A673 (cell line): ENCODE measurements around the gene ST6GALNAC3. TPM values are rescaled to one million over a fixed set of nuclear protein-coding genes. Genes with fewer than 3 reads are reported as not detected.

Experiments used
- BruUV-seq: library from RNA; stranded (reverse); fragments of 400-500 nt; replicated peaks from 2 replicates; lab custom pipeline; 2021; lab: Mats Ljungman, UMichigan
- CTCF ChIA-PET: fragments of 300-600 bp; sonication (Branson Sonifier 250); formaldehyde crosslinking; loops from one replicate; lab custom pipeline; 2022; ENCODE audit warnings: antibody characterized with exemption; lab: Charles Lee
- POLR2A ChIA-PET: fragments of 300-600 bp; sonication (Branson Sonifier 250); formaldehyde crosslinking; loops from one replicate; lab custom pipeline; 2022; ENCODE audit warnings: antibody characterized with exemption; ENCODE audit not compliant: low non-redundant PET; lab: Charles Lee
- DNase-seq: peaks from one replicate; pipeline ENCODE4 v3.0.0-alpha.2; 2015; ENCODE audit warnings: low spot score
- H3K27ac ChIP-seq: fragments of 200-600 bp; sonication (generic); 2 replicates; pipeline ENCODE4 v1.5.1; 2016; ENCODE audit warnings: mixed run types, low read depth, mild to moderate bottlenecking, mixed read lengths, antibody characterized with exemption, low read length; ENCODE audit not compliant: poor library complexity, severe bottlenecking
- H3K27me3 ChIP-seq: fragments of 200-600 bp; sonication (generic); replicated peaks from 2 replicates; pipeline ENCODE4 v1.6.1; 2017; ENCODE audit warnings: mixed run types, low read depth, mild to moderate bottlenecking, mixed read lengths, antibody characterized with exemption, low read length; ENCODE audit not compliant: insufficient read depth, poor library complexity
- H3K36me3 ChIP-seq: fragments of 200-600 bp; sonication (generic); 2 replicates; pipeline ENCODE4 v1.6.1; 2016; ENCODE audit warnings: mixed run types, mild to moderate bottlenecking, mixed read lengths, antibody characterized with exemption, low read length; ENCODE audit not compliant: insufficient read depth, poor library complexity, severe bottlenecking
- H3K4me1 ChIP-seq: fragments of 200-600 bp; sonication (generic); 2 replicates; pipeline ENCODE4 v1.6.1; 2017; ENCODE audit warnings: mixed run types, mild to moderate bottlenecking, mixed read lengths, antibody characterized with exemption, low read length; ENCODE audit not compliant: insufficient read depth, poor library complexity, severe bottlenecking
- H3K4me3 ChIP-seq: fragments of 200-600 bp; sonication (generic); 2 replicates; pipeline ENCODE4 v1.5.1; 2016; ENCODE audit warnings: low read depth, mixed run types, mild to moderate bottlenecking, mixed read lengths, low read length; ENCODE audit not compliant: poor library complexity, severe bottlenecking
- H3K9me3 ChIP-seq: fragments of 200-600 bp; sonication (generic); 2 replicates; pipeline ENCODE4 v1.6.1; 2016; ENCODE audit warnings: mixed run types, low read depth, mild to moderate bottlenecking, mixed read lengths, antibody characterized with exemption, low read length; ENCODE audit not compliant: poor library complexity, severe bottlenecking
- EZH2 ChIP-seq: fragments of 200-600 bp; sonication (generic); IDR thresholded peaks from 2 replicates; pipeline ENCODE4 v1.6.1; 2017; ENCODE audit warnings: borderline replicate concordance, low read depth, mild to moderate bottlenecking, mixed read lengths, antibody characterized with exemption, low read length; ENCODE audit not compliant: poor library complexity, severe bottlenecking
- intact Hi-C: fragments of 100-400 bp; cut with micrococcal nuclease; formaldehyde crosslinking; loops from one replicate; pipeline ENCODE4 v1.10.0; 2022; ENCODE audit not compliant: unreplicated experiment
- total RNA-seq: library from RNA; stranded (reverse); gene quantifications from 2 replicates; pipeline ENCODE4 v1.2.3, GENCODE V29; 2021
- TF ChIP-seq, protein P1 (sequence below): fragments of 300-800, 200-600 bp; sonication (generic); conservative IDR thresholded peaks from 2 replicates; pipeline ENCODE4 v1.5.1; 2017; ENCODE audit warnings: low read depth, mild to moderate bottlenecking, antibody characterized with exemption, low read length, moderate library complexity, mixed read lengths

Gene ST6GALNAC3
- total RNA-seq, 1 experiment from 2014 or later, result 1.2 TPM

DNA sequence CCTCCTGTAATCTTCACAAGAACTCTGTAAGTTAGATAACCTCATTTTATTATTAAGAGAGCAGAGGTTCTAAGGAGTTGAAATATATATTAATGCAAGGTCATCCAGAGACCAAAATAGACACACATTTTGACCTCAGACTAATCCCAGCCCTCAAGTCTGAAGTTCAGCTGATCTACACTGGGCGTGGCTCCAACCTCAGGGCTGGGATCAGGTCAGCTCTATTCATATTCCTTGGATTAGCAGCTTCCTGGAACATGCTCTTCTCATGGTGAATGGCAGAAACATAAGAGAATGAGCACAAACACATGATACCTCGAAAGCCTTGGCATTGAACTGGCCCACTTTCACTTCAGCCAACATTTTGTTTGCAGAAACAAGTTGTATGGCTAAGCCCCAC is 592.0 kb downstream of the ST6GALNAC3 start:
- POLR2A ChIA-PET, result no interaction called here
- Histone ChIP-seq H3K9me3 (no peaks in the 10 kb centered on the region), H3K4me1 (peaks cover 14% of the 10 kb centered on the region), H3K36me3 (no peaks in the 10 kb centered on the region), H3K4me3 (no peak overlapping the region), H3K27ac (no peak overlapping the region), H3K27me3 (no peaks in the 10 kb centered on the region)
- no peak for DNase-seq
- CTCF ChIA-PET, result no interaction called here
- BruUV-seq, result no TSS peak
- intact Hi-C loops, result no loop called here
- no peak for TF ChIP-seq EZH2
- TF ChIP-seq, protein P1, sequence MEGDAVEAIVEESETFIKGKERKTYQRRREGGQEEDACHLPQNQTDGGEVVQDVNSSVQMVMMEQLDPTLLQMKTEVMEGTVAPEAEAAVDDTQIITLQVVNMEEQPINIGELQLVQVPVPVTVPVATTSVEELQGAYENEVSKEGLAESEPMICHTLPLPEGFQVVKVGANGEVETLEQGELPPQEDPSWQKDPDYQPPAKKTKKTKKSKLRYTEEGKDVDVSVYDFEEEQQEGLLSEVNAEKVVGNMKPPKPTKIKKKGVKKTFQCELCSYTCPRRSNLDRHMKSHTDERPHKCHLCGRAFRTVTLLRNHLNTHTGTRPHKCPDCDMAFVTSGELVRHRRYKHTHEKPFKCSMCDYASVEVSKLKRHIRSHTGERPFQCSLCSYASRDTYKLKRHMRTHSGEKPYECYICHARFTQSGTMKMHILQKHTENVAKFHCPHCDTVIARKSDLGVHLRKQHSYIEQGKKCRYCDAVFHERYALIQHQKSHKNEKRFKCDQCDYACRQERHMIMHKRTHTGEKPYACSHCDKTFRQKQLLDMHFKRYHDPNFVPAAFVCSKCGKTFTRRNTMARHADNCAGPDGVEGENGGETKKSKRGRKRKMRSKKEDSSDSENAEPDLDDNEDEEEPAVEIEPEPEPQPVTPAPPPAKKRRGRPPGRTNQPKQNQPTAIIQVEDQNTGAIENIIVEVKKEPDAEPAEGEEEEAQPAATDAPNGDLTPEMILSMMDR, result no peak

DNA sequence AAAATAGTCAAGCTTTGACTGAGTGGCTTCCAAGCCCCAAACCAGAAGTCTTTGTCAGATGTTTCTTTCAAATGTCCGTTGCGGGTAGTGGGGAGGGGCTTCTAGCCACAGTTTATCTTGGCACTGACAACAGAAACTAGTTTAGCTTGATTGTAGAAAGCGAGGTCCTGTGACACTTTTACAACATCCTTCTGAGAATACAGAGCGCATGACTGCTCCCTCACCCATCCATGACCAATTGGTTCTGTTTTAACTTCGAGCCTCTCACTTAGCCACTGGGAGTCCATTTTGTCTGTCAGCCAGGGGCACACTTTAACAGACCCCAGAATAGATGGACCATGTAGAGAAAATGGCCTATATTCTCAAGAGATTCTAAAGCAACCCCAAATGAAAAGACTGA is 593.5 kb downstream of the ST6GALNAC3 start:
- TF ChIP-seq, protein P1, result no peak
- TF ChIP-seq EZH2, result no peak
- Histone ChIP-seq H3K4me1 (peaks cover 14% of the 10 kb centered on the region), H3K27ac (no peak overlapping the region), H3K36me3 (no peaks in the 10 kb centered on the region), H3K4me3 (no peak overlapping the region), H3K27me3 (no peaks in the 10 kb centered on the region), H3K9me3 (no peaks in the 10 kb centered on the region)
- CTCF ChIA-PET, result no interaction called here
- DNase-seq, result no peak
- POLR2A ChIA-PET, result no interaction called here
- intact Hi-C loops, result no loop called here
- no TSS peak for BruUV-seq

DNA sequence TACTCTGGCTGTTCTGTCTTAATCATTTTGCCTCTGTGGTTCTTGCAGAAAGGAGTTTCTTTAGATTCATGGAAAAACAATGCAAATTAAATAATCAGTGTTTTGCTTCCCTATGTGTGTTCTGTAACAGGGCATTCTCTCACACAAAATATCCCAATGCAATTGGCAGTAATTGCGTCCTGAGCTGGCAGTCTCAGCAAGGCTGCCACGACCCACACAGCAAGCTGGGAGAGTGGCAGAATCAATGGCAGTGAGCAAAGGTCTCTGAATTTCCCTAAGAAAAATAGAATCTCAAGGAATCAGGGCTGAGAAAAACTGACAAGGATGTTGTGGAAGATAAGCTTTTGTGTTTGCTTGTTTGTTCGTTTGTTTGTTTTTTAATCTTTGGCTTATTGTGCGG is 594.6 kb downstream of the ST6GALNAC3 start:
- intact Hi-C loops, result no loop called here

More for the DNA sequence above, 594.6 kb downstream of the ST6GALNAC3 start:
- ChIA-PET CTCF (no interaction called here), POLR2A (no interaction called here)
- Histone ChIP-seq H3K4me1 (peaks cover 14% of the 10 kb centered on the region), H3K9me3 (no peaks in the 10 kb centered on the region), H3K36me3 (no peaks in the 10 kb centered on the region), H3K4me3 (no peak overlapping the region), H3K27ac (no peak overlapping the region), H3K27me3 (no peaks in the 10 kb centered on the region)
- no peak for DNase-seq
- no TSS peak for BruUV-seq
- no peak for TF ChIP-seq EZH2
- TF ChIP-seq, protein P1, result no peak
